Stomach (tissue), 9 donors: Measurements from ENCODE around the gene NNMT. TPM values are rescaled to one million over a fixed set of nuclear protein-coding genes. Genes with fewer than 3 reads are reported as not detected.

ENCODE experiments used
- DNase-seq, 2 donors: peaks; one replicate each; pipeline versions ENCODE4 v3.0.0 to v3.0.0-alpha.2; 2013 to 2019
- H3K27ac ChIP-seq, 5 donors: fragments of 200-600 bp in 4 of 5; sonication (generic) in 4 of 5; one replicate each; pipeline ENCODE4 v1.5.1; 2013 to 2019; ENCODE audit warnings: mild to moderate bottlenecking in 1 of 5, moderate library complexity in 1 of 5
- H3K27me3 ChIP-seq, 3 donors: fragments of 200-600 bp; sonication (generic); one replicate each; pipeline ENCODE4 v1.5.1; 2017 to 2019; ENCODE audit warnings: mixed run types in 1 of 3
- H3K36me3 ChIP-seq, 4 donors: fragments of 200-600 bp; sonication (generic); 1 replicate in 3 of 4; 2 replicates in 1 of 4; pipeline ENCODE4 v1.5.1; 2016 to 2019
- H3K4me1 ChIP-seq, 4 donors: fragments of 200-600 bp; sonication (generic); one replicate each; pipeline ENCODE4 v1.5.1; 2016 to 2019
- H3K4me3 ChIP-seq, 4 donors: fragments of 200-600 bp; sonication (generic) in 3 of 4; one replicate each; pipeline ENCODE4 v1.5.1; 2016 to 2019; ENCODE audit warnings: mild to moderate bottlenecking in 1 of 4
- H3K9me3 ChIP-seq, 4 donors: fragments of 200-600 bp; sonication (generic); one replicate each; pipeline ENCODE4 v1.5.1; 2016 to 2019
- CTCF ChIP-seq, 7 experiments: fragments of 450-650 bp in 4 of 7; fragments of 200-600 bp in 3 of 7; sonication (generic) in 3 of 7; IDR thresholded peaks; one replicate each; pipeline ENCODE4 v1.5.1; 2016 to 2019; ENCODE audit warnings: antibody characterized with exemption in 7 of 7, control low read depth in 2 of 7, mild to moderate bottlenecking in 1 of 7
- EP300 ChIP-seq: sonication (generic); formaldehyde crosslinking; IDR thresholded peaks from one replicate; pipeline ENCODE4 v1.6.1; 2017; ENCODE audit warnings: antibody characterized with exemption
- POLR2A ChIP-seq, 4 donors: fragments of 450-650 bp; IDR thresholded peaks; one replicate each; pipeline ENCODE4 v1.6.1; 2016; ENCODE audit warnings: antibody characterized with exemption in 4 of 4, control low read depth in 2 of 4, mild to moderate bottlenecking in 1 of 4, moderate library complexity in 1 of 4
- POLR2AphosphoS5 ChIP-seq, 3 donors: sonication (generic); formaldehyde crosslinking; IDR thresholded peaks; one replicate each; pipeline ENCODE4 v1.6.1; 2016; ENCODE audit warnings: antibody characterized with exemption in 3 of 3
- WGBS, 5 donors: extraction: QIAGEN DNeasy Blood & Tissue Kit in 3 of 5; methylation state at CpG; one replicate each; pipeline versions ENCODE4 v1.1.5 to v1.1.7; 2013 to 2018; 5-methylcytosine and 5-hydroxymethylcytosine counted together
- intact Hi-C: fragments of 100-400 bp; cut with DNase I; formaldehyde crosslinking; loops from one replicate; pipeline ENCODE4 v1.15.1; 2023; ENCODE audit warnings: low total_unique reads
- polyA plus RNA-seq, 3 donors: library from polyadenylated mRNA; stranded (reverse); fragments of 200-250 nt; gene quantifications; one replicate each; pipeline ENCODE4 v1.2.3, GENCODE V29; 2013
- total RNA-seq, 5 donors: library from RNA; depleted of rRNA; stranded (reverse); fragments of >200 nt; gene quantifications; one replicate each; pipeline versions ENCODE4 v1.1.0 to v1.2.3, GENCODE V29; 2014 to 2016
- donor health status: healthy with polysubstance abuse.
- donor health status: Bipolar disorder and iron deficiency.
- donor health status: healthy.

Gene NNMT
- total and polyA plus RNA-seq, 8 donors, result 35.1 to 451 (median 279) TPM

GRCh38 chr11:114315749-114316368 is 19.7 kb downstream of the NNMT start:
- H3K27me3 ChIP-seq, result no peaks in the 10 kb centered on the region
- H3K4me3 ChIP-seq, result no peak overlapping the region
- peak in 2 of 3 donors; percentile 63 to 75 for TF ChIP-seq POLR2AphosphoS5 (IDR thresholded peaks at IDR 0.05)
- TF ChIP-seq CTCF (IDR thresholded peaks at IDR 0.05), result no peak
- H3K9me3 ChIP-seq, result no peaks in the 10 kb centered on the region
- 5 to 22% (median 14%) methylated on average over 13 of the region's 13 CpGs for WGBS, 5 donors
- H3K27ac ChIP-seq, result peak overlapping the region in 4 of 5 donors; percentile 22 to 62 (median 48)
- peaks cover 13 to 38% (median 27%) of the 10 kb centered on the region in 4 donors for H3K4me1 ChIP-seq
- DNase-seq, result peak; percentile 60 to 64
- H3K36me3 ChIP-seq, result peaks cover 5 to 44% (median 31%) of the 10 kb centered on the region in 4 donors
- intact Hi-C loops, result no loop called here

GRCh38 chr11:114316980-114317786 is 21.0 kb downstream of the NNMT start:
- peak overlapping the region in 2 of 5 donors; percentile 50 to 61 for H3K27ac ChIP-seq
- intact Hi-C loops, result no loop called here

GRCh38 chr11:114317787-114318137 is 21.6 kb downstream of the NNMT start:
- Histone ChIP-seq H3K9me3 (no peaks in the 10 kb centered on the region), H3K36me3 (peaks cover 0 to 25% (median 20%) of the 10 kb centered on the region in 4 donors), H3K4me1 (peaks cover 13 to 44% (median 24%) of the 10 kb centered on the region in 4 donors), H3K27me3 (no peaks in the 10 kb centered on the region), H3K27ac (peak overlapping the region in 2 of 5 donors; percentile 50 to 61), H3K4me3 (no peak overlapping the region)
- peak in 1 of 2 donors; percentile 50 for DNase-seq
- TF ChIP-seq POLR2A (IDR thresholded peaks at IDR 0.05) (no peak), POLR2AphosphoS5 (IDR thresholded peaks at IDR 0.05) (no peak), EP300 (no peak), CTCF (IDR thresholded peaks at IDR 0.05) (peak in 1 of 7 experiments; percentile 17)
- intact Hi-C loops, result no loop called here
- WGBS, 5 donors, result 18 to 29% (median 22%) methylated on average over 5 of the region's 5 CpGs

More at GRCh38 chr11:114316980-114317786, 21.0 kb downstream of the NNMT start:
- no peaks in the 10 kb centered on the region for H3K27me3 ChIP-seq
- 81 to 88% (median 86%) methylated on average over 5 of the region's 5 CpGs for WGBS, 5 donors
- H3K4me1 ChIP-seq, result peaks cover 13 to 44% (median 25%) of the 10 kb centered on the region in 4 donors
- DNase-seq, result no peak
- no peak for TF ChIP-seq CTCF (IDR thresholded peaks at IDR 0.05)
- no peak for TF ChIP-seq POLR2AphosphoS5 (IDR thresholded peaks at IDR 0.05)
- no peak for TF ChIP-seq EP300
- TF ChIP-seq POLR2A (IDR thresholded peaks at IDR 0.05), result no peak
- no peak overlapping the region for H3K4me3 ChIP-seq
- peaks cover 4 to 31% (median 26%) of the 10 kb centered on the region in 4 donors for H3K36me3 ChIP-seq
- no peaks in the 10 kb centered on the region for H3K9me3 ChIP-seq

GRCh38 chr11:114318361-114318760 is 22.2 kb downstream of the NNMT start:
- H3K4me1 ChIP-seq, result peaks cover 13 to 44% (median 24%) of the 10 kb centered on the region in 4 donors
- peak overlapping the region in 1 of 5 donors; percentile 61 for H3K27ac ChIP-seq
- peaks cover 0 to 19% (median 14%) of the 10 kb centered on the region in 4 donors for H3K36me3 ChIP-seq
- no peak for TF ChIP-seq CTCF (IDR thresholded peaks at IDR 0.05)
- TF ChIP-seq POLR2A (IDR thresholded peaks at IDR 0.05), result no peak
- TF ChIP-seq EP300, result no peak
- TF ChIP-seq POLR2AphosphoS5 (IDR thresholded peaks at IDR 0.05), result no peak
- no peaks in the 10 kb centered on the region for H3K9me3 ChIP-seq
- intact Hi-C loops, result no loop called here
- WGBS, 5 donors, result 29 to 45% (median 43%) methylated on average over 4 of the region's 4 CpGs
- no peaks in the 10 kb centered on the region for H3K27me3 ChIP-seq
- no peak for DNase-seq
- H3K4me3 ChIP-seq, result no peak overlapping the region
